ENCODE results near the gene SLC25A25. TPM values are rescaled to one million over a fixed set of nuclear protein-coding genes. Genes with fewer than 3 reads are reported as not detected.

The SLC25A25 gene
- total and polyA plus RNA-seq, 9 of the 15 experiments (the other 6 are each of a cell fraction or from before 2014, with no cell fraction given): 0.07 to 35.9 (median 23.2) TPM

- Histone ChIP-seq H3K9me3 (replicated peaks; ENCODE audit: control insufficient read depth, insufficient read depth, low read depth, low read length) (no peaks in the 10 kb centered on the region), H3K27me3 (ENCODE audit: control insufficient read depth in 2 of 2, insufficient read depth in 2 of 2, low read length in 2 of 2) (no peaks in the 10 kb centered on the region), H3K36me3 (ENCODE audit: control insufficient read depth, insufficient read depth, low read length) (peaks cover 62% of the 10 kb centered on the region), H4K20me1 (replicated peaks; ENCODE audit: control insufficient read depth, insufficient read depth, low read length) (peaks cover 8% of the 10 kb centered on the region; the same call in 1 of the 2 replicates), H3K9ac (ENCODE audit: insufficient read depth in 1 of 2, low read depth in 2 of 2, low read length in 2 of 2) (no peak overlapping the region), H3K4me2 (ENCODE audit: insufficient read depth, low read length) (no peak overlapping the region), H3K27ac (ENCODE audit: extremely low read depth, low read depth, low read length) (no peak overlapping the region), H3K4me3 (no peak overlapping the region), H3K79me2 (ENCODE audit: control insufficient read depth, insufficient read depth, low read length) (peaks cover 36% of the 10 kb centered on the region), H3K4me1 (replicated peaks in 1 of 2; ENCODE audit: control insufficient read depth in 2 of 2, insufficient read depth in 2 of 2, low read length in 2 of 2) (peaks cover 15 to 56% of the 10 kb centered on the region in 2 experiments), H3K9me1 (ENCODE audit: control insufficient read depth, insufficient read depth, low read length) (no peaks in the 10 kb centered on the region), H2AFZ (ENCODE audit: low read depth, low read length) (no peak overlapping the region)
- no peak for ATAC-seq
- no peak for DNase-seq (ENCODE audit: extremely low read depth in 1 of 4, low spot score in 3 of 4)
- POLR2A ChIA-PET: no interaction called here
- WGBS (ENCODE audit: insufficient coverage, low coverage, missing lambda C conversion rate): 95% methylated on average over 18 of the region's 24 CpGs
- intact Hi-C loops (cut with micrococcal nuclease) (loop anchor here (10.0 kb wide), 2 partner anchors 72 to 152 kb away; partner anchors contain the start of genes CIZ1, GOLGA2 and SWI5), in situ Hi-C loops (cut with MboI) (no loop called here)
- FAIRE-seq: no peak
- no TSS peak for BruUV-seq (replicated peaks)
- CTCF ChIA-PET (ENCODE audit: low intra/inter-chr PET ratio): interaction anchor here (0.6 kb wide), 1 partner anchor 180 kb away, joined by 3 read pairs; no protein-coding TSS in a partner anchor
- TF ChIP-seq RBFOX2 (IDR thresholded peaks at IDR 0.05; ENCODE audit: low read depth, low read length): peak; percentile 51
- peak; percentile 44; the same call in 1 of the 2 replicates for TF ChIP-seq POLR2G (IDR thresholded peaks at IDR 0.05; ENCODE audit: low read depth, low read length)
- TF ChIP-seq SMARCC2 (IDR thresholded peaks at IDR 0.05; ENCODE audit: low read depth): no peak
Observed at GRCh38 chr9:128122809-128123175, 54.8 kb downstream of the SLC25A25 start.

- H4K20me1 ChIP-seq (replicated peaks; ENCODE audit: control insufficient read depth, insufficient read depth, low read length): peaks cover 8% of the 10 kb centered on the region; the same call in 1 of the 2 replicates
- no peak overlapping the region for H3K4me3 ChIP-seq
- ATAC-seq (no peak), DNase-seq (ENCODE audit: extremely low read depth in 1 of 4, low spot score in 3 of 4) (no peak), FAIRE-seq (no peak)
- H3K36me3 ChIP-seq (ENCODE audit: control insufficient read depth, insufficient read depth, low read length): peaks cover 62% of the 10 kb centered on the region
- intact Hi-C loops (cut with micrococcal nuclease) (loop anchor here (10.0 kb wide), 2 partner anchors 71 to 151 kb away; partner anchors contain the start of genes CIZ1, GOLGA2 and SWI5), in situ Hi-C loops (cut with MboI) (no loop called here)
- no peak overlapping the region for H3K27ac ChIP-seq (ENCODE audit: extremely low read depth, low read depth, low read length)
- no peaks in the 10 kb centered on the region for H3K9me1 ChIP-seq (ENCODE audit: control insufficient read depth, insufficient read depth, low read length)
- H3K27me3 ChIP-seq (ENCODE audit: control insufficient read depth in 2 of 2, insufficient read depth in 2 of 2, low read length in 2 of 2): no peaks in the 10 kb centered on the region
- 0 out of 4 replicates have a peak overlapping the region, but pooled peaks of 1 of the 2 experiments have one; percentile 2 for H3K9ac ChIP-seq (ENCODE audit: insufficient read depth in 1 of 2, low read depth in 2 of 2, low read length in 2 of 2)
- TF ChIP-seq MAFG (tag; conservative IDR thresholded peaks at IDR 0.05): no peak
- TF ChIP-seq PHB2 (IDR thresholded peaks at IDR 0.05; ENCODE audit: low read depth): no peak
- no peak for TF ChIP-seq HDAC6 (IDR thresholded peaks at IDR 0.05; ENCODE audit: low read depth, low read length)
- no peak for TF ChIP-seq ZNF384 (IDR thresholded peaks at IDR 0.05; ENCODE audit: low read depth, low read length)
- no peak for TF ChIP-seq DNMT1 (IDR thresholded peaks at IDR 0.05)
- TF ChIP-seq BRF1 (IDR thresholded peaks at IDR 0.05; ENCODE audit: borderline replicate concordance, extremely low read depth, insufficient read length): no peak
- TF ChIP-seq, protein P1, sequence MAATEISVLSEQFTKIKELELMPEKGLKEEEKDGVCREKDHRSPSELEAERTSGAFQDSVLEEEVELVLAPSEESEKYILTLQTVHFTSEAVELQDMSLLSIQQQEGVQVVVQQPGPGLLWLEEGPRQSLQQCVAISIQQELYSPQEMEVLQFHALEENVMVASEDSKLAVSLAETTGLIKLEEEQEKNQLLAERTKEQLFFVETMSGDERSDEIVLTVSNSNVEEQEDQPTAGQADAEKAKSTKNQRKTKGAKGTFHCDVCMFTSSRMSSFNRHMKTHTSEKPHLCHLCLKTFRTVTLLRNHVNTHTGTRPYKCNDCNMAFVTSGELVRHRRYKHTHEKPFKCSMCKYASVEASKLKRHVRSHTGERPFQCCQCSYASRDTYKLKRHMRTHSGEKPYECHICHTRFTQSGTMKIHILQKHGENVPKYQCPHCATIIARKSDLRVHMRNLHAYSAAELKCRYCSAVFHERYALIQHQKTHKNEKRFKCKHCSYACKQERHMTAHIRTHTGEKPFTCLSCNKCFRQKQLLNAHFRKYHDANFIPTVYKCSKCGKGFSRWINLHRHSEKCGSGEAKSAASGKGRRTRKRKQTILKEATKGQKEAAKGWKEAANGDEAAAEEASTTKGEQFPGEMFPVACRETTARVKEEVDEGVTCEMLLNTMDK (IDR thresholded peaks at IDR 0.05; ENCODE audit: borderline replicate concordance, insufficient read depth, low read depth, low read length, poor library complexity, severe bottlenecking): no peak
- no peak for TF ChIP-seq TFAM (CRISPR knock-in tag; conservative IDR thresholded peaks at IDR 0.05)
- no peak for TF ChIP-seq LCOR (CRISPR knock-in tag; IDR thresholded peaks at IDR 0.05)
- no peak for TF ChIP-seq CBX5 (IDR thresholded peaks at IDR 0.05; ENCODE audit: borderline replicate concordance, low read depth)
- TF ChIP-seq RFX7 (CRISPR knock-in tag; IDR thresholded peaks at IDR 0.05): no peak
- no peak overlapping the region for H2AFZ ChIP-seq (ENCODE audit: low read depth, low read length)
- WGBS (ENCODE audit: insufficient coverage, low coverage, missing lambda C conversion rate): 95% methylated on average over 21 of the region's 21 CpGs
- BruUV-seq (replicated peaks): no TSS peak
- peaks cover 38% of the 10 kb centered on the region for H3K79me2 ChIP-seq (ENCODE audit: control insufficient read depth, insufficient read depth, low read length)
- peaks cover 10 to 53% of the 10 kb centered on the region in 2 experiments for H3K4me1 ChIP-seq (replicated peaks in 1 of 2; ENCODE audit: control insufficient read depth in 2 of 2, insufficient read depth in 2 of 2, low read length in 2 of 2)
- H3K9me3 ChIP-seq (replicated peaks; ENCODE audit: control insufficient read depth, insufficient read depth, low read depth, low read length): no peaks in the 10 kb centered on the region
- ChIA-PET CTCF (ENCODE audit: low intra/inter-chr PET ratio) (no interaction called here), POLR2A (no interaction called here)
- H3K4me2 ChIP-seq (ENCODE audit: insufficient read depth, low read length): no peak overlapping the region
Observed at GRCh38 chr9:128123451-128124080, 55.5 kb downstream of the SLC25A25 start.
